SH-SY5Y (cell line): ENCODE results near the gene SPEN.

Experiments used
- GATA2 ChIP-seq: IDR thresholded peaks from 2 replicates; pipeline ENCODE4 v1.6.1; 2011; ENCODE audit warnings: mild to moderate bottlenecking, low read depth, low read length
- GATA3 ChIP-seq: IDR thresholded peaks from 2 replicates; pipeline ENCODE4 v1.6.1; 2011; ENCODE audit warnings: low read depth, mild to moderate bottlenecking, low read length, moderate library complexity

- TF ChIP-seq GATA2, result no peak
- no peak for TF ChIP-seq GATA3
These were observed 48.3 kb upstream of the SPEN start for GRCh38 chr1:15799004-15799867.
